Spleen (tissue), 11 donors: Measurements from ENCODE around the gene CRELD2. TPM values are rescaled to one million over a fixed set of nuclear protein-coding genes. Genes with fewer than 3 reads are reported as not detected.
A peak's percentile ranks its signal among the peaks of the same experiment; 100 is the strongest.

Experiments used
- DNase-seq: peaks from one replicate; pipeline ENCODE4 v3.0.0-alpha.2; 2020
- H3K27ac ChIP-seq, 8 donors: fragments of 200-600 bp; sonication (generic) in 7 of 8; 1 replicate in 4 of 8; 2 replicates in 4 of 8; pipeline versions ENCODE4 v1.5.0 to v1.8.0; 2016 to 2021; ENCODE audit warnings: inconsistent platforms in 4 of 8, mild to moderate bottlenecking in 4 of 8, moderate library complexity in 1 of 8
- H3K27me3 ChIP-seq, 7 donors: fragments of 200-600 bp; sonication (generic) in 6 of 7; replicated peaks in 1 of 7; 1 replicate in 4 of 7; 2 replicates in 3 of 7; pipeline versions ENCODE4 v1.5.0 to v1.8.0; 2016 to 2021; ENCODE audit warnings: inconsistent platforms in 3 of 7, mild to moderate bottlenecking in 1 of 7
- H3K36me3 ChIP-seq, 6 donors: fragments of 200-600 bp; sonication (generic) in 5 of 6; 1 replicate in 4 of 6; 2 replicates in 2 of 6; pipeline versions ENCODE4 v1.5.0 to v1.8.0; 2016 to 2021; ENCODE audit warnings: inconsistent platforms in 2 of 6
- H3K4me1 ChIP-seq, 6 donors: fragments of 200-600 bp; sonication (generic) in 5 of 6; 1 replicate in 3 of 6; 2 replicates in 3 of 6; pipeline versions ENCODE4 v1.5.0 to v1.8.0; 2016 to 2021; ENCODE audit warnings: inconsistent platforms in 3 of 6
- H3K4me3 ChIP-seq, 8 donors: fragments of 200-600 bp; sonication (generic) in 7 of 8; 1 replicate in 4 of 8; 2 replicates in 4 of 8; pipeline versions ENCODE4 v1.5.0 to v1.8.0; 2016 to 2021; ENCODE audit warnings: inconsistent platforms in 4 of 8, mild to moderate bottlenecking in 4 of 8, moderate library complexity in 2 of 8
- H3K9me3 ChIP-seq, 8 donors: fragments of 200-600 bp; sonication (generic) in 7 of 8; 1 replicate in 4 of 8; 2 replicates in 4 of 8; pipeline versions ENCODE4 v1.5.0 to v1.8.0; 2016 to 2021; ENCODE audit warnings: inconsistent platforms in 4 of 8
- POLR2A ChIP-seq, 3 donors: fragments of 450-650 bp; IDR thresholded peaks; one replicate each; pipeline ENCODE4 v1.5.1; 2017; ENCODE audit warnings: antibody characterized with exemption in 3 of 3, mild to moderate bottlenecking in 1 of 3
- POLR2AphosphoS5 ChIP-seq, 3 donors: sonication (generic); formaldehyde crosslinking; IDR thresholded peaks; one replicate each; pipeline ENCODE4 v1.5.1; 2017; ENCODE audit warnings: antibody characterized with exemption in 3 of 3
- WGBS, 5 donors: extraction: QIAGEN DNeasy Blood & Tissue Kit in 3 of 5; methylation state at CpG; one replicate each; pipeline versions ENCODE4 v1.1.5 to v1.1.7; 2013 to 2018; 5-methylcytosine and 5-hydroxymethylcytosine counted together
- intact Hi-C: fragments of 100-400 bp; cut with DNase I; formaldehyde crosslinking; loops from one replicate; pipeline ENCODE4 v1.15.0; 2023; ENCODE audit warnings: low total_unique reads
- polyA plus RNA-seq, 3 donors: library from polyadenylated mRNA; stranded (reverse); fragments of 200-250 nt; gene quantifications; one replicate each; pipeline ENCODE4 v1.2.1, GENCODE V29; 2013
- total RNA-seq, 7 donors: library from RNA; depleted of rRNA in 3 of 7; stranded (reverse); fragments of >200 nt in 3 of 7; fragmentation: NEBNext Ultra II Directional in 4 of 7; extraction: Animal tissue kit (Norgen Biotek cat#: 25700) in 4 of 7; gene quantifications; one replicate each; pipeline versions ENCODE4 v1.1.0 to v1.2.1, GENCODE V29; 2016 to 2021
- TF ChIP-seq, protein P1 (sequence below), 11 experiments: fragments of 200-600 bp in 7 of 11; fragments of 450-650 bp in 4 of 11; sonication (generic) in 4 of 11; IDR thresholded peaks in 8 of 11; conservative IDR thresholded peaks in 3 of 11; 1 replicate in 7 of 11; 2 replicates in 4 of 11; pipeline versions ENCODE4 v1.4.0 to v1.8.0; 2016 to 2021; ENCODE audit warnings: antibody characterized with exemption in 11 of 11, inconsistent platforms in 4 of 11, mild to moderate bottlenecking in 1 of 11
- donor health status: healthy with polysubstance abuse.
- donor health status: DM: no; HTN: no; CAD: no; lungs with moderate emphysema.
- donor health status: DM: no; HTN: no; CAD: no.
- donor health status: Bipolar disorder and iron deficiency.
- donor health status: healthy.
- donor health status: DM: no; HTN: no; CAD: no.
- donor health status: DM: yes; HTN: yes; CAD: no.

Gene CRELD2
- total and polyA plus RNA-seq, 10 donors, result 16.2 to 46.3 (median 34.9) TPM

DNA sequence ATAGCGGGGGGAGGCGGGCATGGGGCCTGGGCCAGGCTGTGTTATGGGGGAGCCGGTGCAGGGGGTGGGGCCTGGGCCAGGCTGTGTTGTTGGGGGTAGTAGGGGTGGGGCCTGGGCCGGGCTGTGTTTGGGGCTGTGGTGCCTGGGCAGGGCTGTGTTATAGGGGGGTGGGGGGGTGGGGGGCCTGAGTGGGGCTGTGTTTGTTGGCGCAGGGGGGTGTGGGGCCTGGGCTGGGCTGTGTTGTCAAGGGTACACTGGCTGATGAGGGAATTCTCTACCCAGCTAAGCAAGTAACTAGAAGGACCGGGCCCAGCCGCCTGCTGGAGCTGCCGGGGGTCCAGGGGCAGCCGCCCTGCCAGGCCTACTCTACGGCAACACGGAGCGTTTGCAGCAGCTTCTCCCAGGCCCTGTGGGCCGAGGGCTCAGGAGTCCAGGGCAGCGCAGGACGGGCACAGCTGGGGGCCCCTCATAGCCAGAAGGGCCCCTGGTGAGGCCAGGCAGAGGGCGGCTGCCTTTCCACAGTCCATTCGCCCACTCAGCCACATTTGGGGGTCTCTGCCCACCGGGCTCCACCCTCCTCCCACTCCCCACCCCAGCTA lies 32.1 kb downstream of the CRELD2 start:
- Histone ChIP-seq H3K27me3 (no peaks in the 10 kb centered on the region), H3K9me3 (no peaks in the 10 kb centered on the region), H3K27ac (peak overlapping the region in 2 of 8 donors; percentile 87 to 92), H3K4me1 (peaks cover 2 to 67% (median 47%) of the 10 kb centered on the region in 6 donors), H3K4me3 (no peak overlapping the region), H3K36me3 (no peaks in the 10 kb centered on the region)
- intact Hi-C loops, result no loop called here
- 82 to 92% (median 84%) methylated on average over 8 to 18 of the region's 18 CpGs for WGBS, 5 donors
- TF ChIP-seq POLR2AphosphoS5 (IDR thresholded peaks at IDR 0.05) (no peak), POLR2A (IDR thresholded peaks at IDR 0.05) (no peak)
- TF ChIP-seq, protein P1, sequence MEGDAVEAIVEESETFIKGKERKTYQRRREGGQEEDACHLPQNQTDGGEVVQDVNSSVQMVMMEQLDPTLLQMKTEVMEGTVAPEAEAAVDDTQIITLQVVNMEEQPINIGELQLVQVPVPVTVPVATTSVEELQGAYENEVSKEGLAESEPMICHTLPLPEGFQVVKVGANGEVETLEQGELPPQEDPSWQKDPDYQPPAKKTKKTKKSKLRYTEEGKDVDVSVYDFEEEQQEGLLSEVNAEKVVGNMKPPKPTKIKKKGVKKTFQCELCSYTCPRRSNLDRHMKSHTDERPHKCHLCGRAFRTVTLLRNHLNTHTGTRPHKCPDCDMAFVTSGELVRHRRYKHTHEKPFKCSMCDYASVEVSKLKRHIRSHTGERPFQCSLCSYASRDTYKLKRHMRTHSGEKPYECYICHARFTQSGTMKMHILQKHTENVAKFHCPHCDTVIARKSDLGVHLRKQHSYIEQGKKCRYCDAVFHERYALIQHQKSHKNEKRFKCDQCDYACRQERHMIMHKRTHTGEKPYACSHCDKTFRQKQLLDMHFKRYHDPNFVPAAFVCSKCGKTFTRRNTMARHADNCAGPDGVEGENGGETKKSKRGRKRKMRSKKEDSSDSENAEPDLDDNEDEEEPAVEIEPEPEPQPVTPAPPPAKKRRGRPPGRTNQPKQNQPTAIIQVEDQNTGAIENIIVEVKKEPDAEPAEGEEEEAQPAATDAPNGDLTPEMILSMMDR (IDR thresholded peaks at IDR 0.05 in 8 of 11, conservative IDR thresholded peaks at IDR 0.05 in 3 of 11), result no peak
- no peak for DNase-seq

DNA sequence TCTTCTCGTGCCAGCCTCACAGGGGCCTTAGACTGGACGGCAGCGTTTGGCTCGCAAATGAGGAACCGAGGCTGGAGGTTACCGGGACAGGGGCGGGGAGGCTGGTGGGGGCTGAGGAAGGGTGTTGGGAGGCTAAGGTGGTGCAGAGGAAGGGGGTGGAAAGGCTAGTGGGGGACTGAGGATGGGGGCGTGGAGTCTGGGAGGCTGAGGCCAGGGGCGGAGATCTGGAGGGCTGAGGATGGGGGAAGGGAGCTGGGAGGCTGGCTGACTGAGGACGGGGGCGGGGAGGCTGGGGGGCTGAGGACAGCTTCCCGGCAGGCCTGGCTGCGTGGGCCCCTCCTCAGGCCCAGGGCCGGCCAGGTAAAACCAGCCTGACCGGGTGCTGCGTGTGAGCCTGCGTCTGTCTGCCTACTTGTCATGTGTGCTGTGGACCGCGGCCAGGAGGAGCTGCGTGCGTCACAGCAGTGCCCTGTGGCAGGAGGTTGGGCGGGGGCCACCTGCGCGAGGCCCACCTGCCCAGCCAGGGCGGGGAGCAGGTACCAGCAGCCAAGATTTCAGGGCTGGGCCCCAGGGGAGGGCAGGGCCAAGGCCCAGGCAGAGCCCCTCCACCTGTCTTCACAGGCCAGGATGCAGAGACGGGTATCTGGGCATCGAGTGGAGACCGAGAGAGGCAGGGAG lies 32.7 kb downstream of the CRELD2 start:
- H3K9me3 ChIP-seq, result no peaks in the 10 kb centered on the region
- no peak for TF ChIP-seq POLR2A (IDR thresholded peaks at IDR 0.05)
- peak in 1 of 3 donors; percentile 20 for TF ChIP-seq POLR2AphosphoS5 (IDR thresholded peaks at IDR 0.05)
- H3K4me1 ChIP-seq, result peaks cover 2 to 67% (median 44%) of the 10 kb centered on the region in 6 donors
- H3K4me3 ChIP-seq, result no peak overlapping the region
- intact Hi-C loops, result no loop called here
- DNase-seq, result no peak
- H3K36me3 ChIP-seq, result no peaks in the 10 kb centered on the region
- 65 to 87% (median 79%) methylated on average over 27 to 28 of the region's 28 CpGs for WGBS, 5 donors
- H3K27me3 ChIP-seq, result no peaks in the 10 kb centered on the region
- H3K27ac ChIP-seq, result peak overlapping the region in 4 of 8 donors; percentile 14 to 92 (median 86)

DNA sequence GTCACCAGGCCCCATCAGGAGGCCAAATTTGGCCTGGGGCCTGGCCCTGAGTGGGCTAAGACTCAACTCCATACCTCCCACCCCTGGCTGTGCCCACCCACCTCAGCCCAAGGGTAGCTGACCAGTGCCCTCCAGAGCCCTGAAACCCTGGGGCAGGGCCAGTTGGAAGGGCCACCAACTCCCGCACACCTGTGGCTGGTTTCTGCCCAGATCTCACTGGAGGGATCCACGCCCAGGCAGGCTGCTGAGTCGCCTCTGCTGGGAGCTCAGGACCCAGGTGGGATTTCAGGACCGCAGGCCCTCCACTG lies 33.2 kb downstream of the CRELD2 start:
- DNase-seq, result no peak
- intact Hi-C loops, result no loop called here
- TF ChIP-seq POLR2A (IDR thresholded peaks at IDR 0.05) (no peak), POLR2AphosphoS5 (IDR thresholded peaks at IDR 0.05) (no peak)
- TF ChIP-seq, protein P1 (IDR thresholded peaks at IDR 0.05 in 8 of 11, conservative IDR thresholded peaks at IDR 0.05 in 3 of 11), result no peak
- peaks cover 2 to 62% (median 43%) of the 10 kb centered on the region in 6 donors for H3K4me1 ChIP-seq
- no peaks in the 10 kb centered on the region for H3K9me3 ChIP-seq
- no peaks in the 10 kb centered on the region for H3K36me3 ChIP-seq
- H3K27ac ChIP-seq, result peak overlapping the region in 5 of 8 donors; percentile 14 to 92 (median 85)
- H3K4me3 ChIP-seq, result no peak overlapping the region
- H3K27me3 ChIP-seq, result no peaks in the 10 kb centered on the region
- WGBS, 5 donors, result 80 to 93% (median 92%) methylated on average over 2 to 4 of the region's 4 CpGs

DNA sequence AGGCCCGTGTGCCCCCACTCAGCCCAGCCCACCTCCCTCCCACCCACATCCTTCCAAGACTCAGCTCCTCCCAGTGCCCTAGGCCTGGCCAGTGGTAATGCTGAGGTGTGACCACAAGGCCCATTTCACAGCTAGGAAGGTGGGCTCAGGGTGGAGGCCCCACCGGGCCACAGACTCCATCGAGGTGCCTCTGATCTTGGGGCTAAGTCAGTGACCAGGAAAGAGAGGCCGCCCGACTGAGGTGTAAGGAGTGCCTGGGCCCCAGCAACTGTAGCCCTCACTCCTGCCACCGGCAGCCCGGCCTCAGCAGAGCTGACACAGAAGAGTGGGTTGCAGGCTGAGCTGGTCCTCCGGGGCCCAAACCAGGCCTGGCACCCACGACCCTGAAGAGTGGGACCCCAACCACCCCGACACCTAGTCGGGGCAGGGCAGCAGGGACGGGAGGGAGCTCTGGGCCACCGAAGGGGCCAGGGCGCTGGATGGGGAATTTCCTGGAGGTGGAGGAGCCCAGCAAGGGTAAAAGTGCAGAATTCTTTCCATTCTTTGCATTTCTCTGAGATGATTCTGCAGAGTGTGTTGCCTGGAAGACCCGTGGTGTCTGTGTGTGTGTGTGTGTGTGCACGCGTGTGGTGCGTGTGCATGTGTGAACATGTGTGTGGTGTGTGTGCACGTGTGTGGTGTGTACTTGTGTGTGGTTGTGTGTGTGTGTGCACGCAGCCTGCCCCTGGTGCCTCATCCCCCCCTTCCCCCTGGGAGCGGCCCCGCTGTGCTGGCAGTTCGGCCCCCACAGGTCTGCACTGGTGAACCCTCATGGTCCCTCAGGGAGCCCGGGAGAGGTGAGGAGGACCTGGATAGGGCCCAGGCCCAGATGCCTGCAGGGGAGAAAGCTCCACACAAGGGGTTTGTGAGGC lies 33.8 kb downstream of the CRELD2 start:
- TF ChIP-seq POLR2AphosphoS5 (IDR thresholded peaks at IDR 0.05) (no peak), POLR2A (IDR thresholded peaks at IDR 0.05) (no peak)
- TF ChIP-seq, protein P1 (IDR thresholded peaks at IDR 0.05 in 8 of 11, conservative IDR thresholded peaks at IDR 0.05 in 3 of 11), result no peak
- 79 to 85% (median 84%) methylated on average over 14 to 24 of the region's 24 CpGs for WGBS, 5 donors
- no peak overlapping the region for H3K4me3 ChIP-seq
- H3K36me3 ChIP-seq, result no peaks in the 10 kb centered on the region
- H3K9me3 ChIP-seq, result no peaks in the 10 kb centered on the region
- H3K27me3 ChIP-seq, result no peaks in the 10 kb centered on the region
- peaks cover 2 to 63% (median 43%) of the 10 kb centered on the region in 6 donors for H3K4me1 ChIP-seq
- peak overlapping the region in 6 of 8 donors; percentile 73 to 92 (median 81) for H3K27ac ChIP-seq
- DNase-seq, result no peak
- intact Hi-C loops, result no loop called here
